Bronchial epithelial cell (primary cell): ENCODE measurements around the gene INS. TPM values are rescaled to one million over a fixed set of nuclear protein-coding genes. Genes with fewer than 3 reads are reported as not detected.

Source experiments
- DNase-seq: peaks from one replicate; pipeline ENCODE4 v3.0.0-alpha.2; 2010; ENCODE audit warnings: low read depth
- FAIRE-seq: peaks from 2 replicates; lab custom pipeline; 2011; peaks lifted over from hg19 to GRCh38; lab: Jason Lieb, UNC
- H3K27me3 ChIP-seq: 2 replicates; pipeline ENCODE4 v1.5.1; 2011; ENCODE audit warnings: low read length; ENCODE audit not compliant: control insufficient read depth, insufficient read depth
- H3K36me3 ChIP-seq: 2 replicates; pipeline ENCODE4 v1.5.1; 2011; ENCODE audit warnings: low read length; ENCODE audit not compliant: control insufficient read depth, insufficient read depth
- H3K4me3 ChIP-seq: 2 replicates; pipeline ENCODE4 v1.5.1; 2011; ENCODE audit warnings: mild to moderate bottlenecking, low read depth, low read length, control low read depth
- CTCF ChIP-seq: IDR thresholded peaks from 2 replicates; pipeline ENCODE4 v1.5.1; 2011; ENCODE audit warnings: mild to moderate bottlenecking, moderate library complexity, low read length, control low read depth, inconsistent platforms; ENCODE audit not compliant: insufficient read depth, severe bottlenecking
- total RNA-seq: library from RNA; depleted of rRNA; stranded (reverse); fragments of >200 nt; gene quantifications from 2 replicates; pipeline ENCODE4 v1.2.1, GENCODE V29; 2014

Gene INS
- total RNA-seq, 1 donor from 2014 or later: not detected

GRCh38 chr11:2139621-2140337 lies 21.2 kb downstream of the INS start:
- peaks cover 26% of the 10 kb centered on the region for H3K27me3 ChIP-seq

GRCh38 chr11:2139123-2139521 lies 21.9 kb downstream of the INS start, which contains the start of gene IGF2:
Gene IGF2 (minus strand): TSS chr11:2139389. CDS start chr11:2135523, 3,866 bp downstream.
- H3K4me3 ChIP-seq: peak within 1 kb of the TSS; percentile 23
- no peaks in the 10 kb centered on the region for H3K36me3 ChIP-seq
- peaks cover 21% of the 10 kb centered on the region for H3K27me3 ChIP-seq
- FAIRE-seq: no peak
- no peak for TF ChIP-seq CTCF
- no peak for DNase-seq

More at GRCh38 chr11:2139621-2140337, 21.2 kb downstream of the INS start:
- H3K4me3 ChIP-seq: no peak overlapping the region
- FAIRE-seq (no peak), DNase-seq (no peak)
- H3K36me3 ChIP-seq: no peaks in the 10 kb centered on the region
- TF ChIP-seq CTCF: no peak

GRCh38 chr11:2138431-2139122 lies 22.4 kb downstream of the INS start:
- TF ChIP-seq CTCF: no peak
- FAIRE-seq: no peak
- Histone ChIP-seq H3K36me3 (no peaks in the 10 kb centered on the region), H3K27me3 (peaks cover 16% of the 10 kb centered on the region), H3K4me3 (peak overlapping the region; percentile 23)
- no peak for DNase-seq

- TF ChIP-seq CTCF: no peak
- FAIRE-seq (no peak), DNase-seq (no peak)
- peaks cover 19% of the 10 kb centered on the region for H3K27me3 ChIP-seq
- peak overlapping the region; percentile 23 for H3K4me3 ChIP-seq
- H3K36me3 ChIP-seq: no peaks in the 10 kb centered on the region
Observed at GRCh38 chr11:2138068-2138430, 23.0 kb downstream of the INS start.

- TF ChIP-seq CTCF: no peak
- peak; percentile 27 for DNase-seq
- Histone ChIP-seq H3K36me3 (no peaks in the 10 kb centered on the region), H3K27me3 (peaks cover 20% of the 10 kb centered on the region), H3K4me3 (peak overlapping the region; percentile 16)
- no peak for FAIRE-seq
Observed at GRCh38 chr11:2137202-2138067, 23.6 kb downstream of the INS start.
